SK-N-DZ (cell line): ENCODE results near the gene TTBK2.
"Not testable (repeated sequence)": the region's sequence is repeated elsewhere in the genome, so short reads cannot be mapped to it uniquely, and the experiment has no call there.

Experiments
- DNase-seq: peaks from one replicate; pipeline ENCODE4 v3.0.0-alpha.2; 2015; ENCODE audit warnings: low spot score

The TTBK2 gene

DNA sequence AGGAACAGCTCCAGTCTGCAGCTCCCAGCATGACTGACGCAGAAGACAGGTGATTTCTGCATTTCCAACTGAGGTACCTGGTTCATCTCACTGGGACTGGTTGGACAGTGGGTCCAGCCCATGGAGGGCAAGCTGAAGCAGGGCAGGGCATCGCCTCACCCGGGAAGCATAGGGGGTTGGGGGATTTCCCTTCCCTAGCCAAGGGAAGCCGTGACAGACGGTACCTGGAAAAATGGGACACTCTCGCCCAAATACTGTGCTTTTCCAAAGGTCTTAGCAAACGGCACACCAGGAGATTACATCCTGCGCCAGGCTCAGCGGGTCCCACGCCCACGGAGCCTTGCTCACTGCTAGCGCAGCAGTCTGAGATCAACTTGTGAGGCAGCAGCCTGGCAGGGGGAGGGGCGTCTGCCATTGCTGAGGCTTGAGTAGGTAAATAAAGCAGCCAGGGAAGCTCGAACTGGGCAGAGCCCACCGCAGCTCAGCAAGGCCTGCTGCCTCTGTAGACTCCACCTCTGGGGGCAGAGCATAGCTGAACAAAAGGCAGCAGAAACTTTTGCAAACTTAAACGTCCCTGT lies 156.3 kb downstream of the TTBK2 start:
- DNase-seq, result not testable (repeated sequence)

DNA sequence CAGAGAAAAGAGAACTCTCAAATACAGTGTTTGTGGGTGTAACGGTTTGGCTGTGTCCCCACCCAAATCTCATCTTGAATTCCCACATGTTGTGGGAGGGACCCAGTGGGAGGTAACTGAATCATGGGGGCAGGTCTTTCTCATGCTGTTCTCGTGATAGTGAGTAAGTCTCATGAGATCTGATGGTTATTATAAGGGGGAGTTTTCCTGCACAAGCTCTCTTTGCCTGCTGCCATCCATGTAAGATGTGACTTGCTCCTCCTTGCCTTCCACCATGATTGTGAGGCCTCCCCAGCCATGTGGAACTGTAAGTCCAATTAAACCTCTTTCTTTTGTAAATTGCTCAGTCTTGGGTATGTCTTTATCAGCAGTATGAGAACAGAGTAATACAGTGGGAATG lies 158.8 kb downstream of the TTBK2 start:
- not testable (repeated sequence) for DNase-seq

DNA sequence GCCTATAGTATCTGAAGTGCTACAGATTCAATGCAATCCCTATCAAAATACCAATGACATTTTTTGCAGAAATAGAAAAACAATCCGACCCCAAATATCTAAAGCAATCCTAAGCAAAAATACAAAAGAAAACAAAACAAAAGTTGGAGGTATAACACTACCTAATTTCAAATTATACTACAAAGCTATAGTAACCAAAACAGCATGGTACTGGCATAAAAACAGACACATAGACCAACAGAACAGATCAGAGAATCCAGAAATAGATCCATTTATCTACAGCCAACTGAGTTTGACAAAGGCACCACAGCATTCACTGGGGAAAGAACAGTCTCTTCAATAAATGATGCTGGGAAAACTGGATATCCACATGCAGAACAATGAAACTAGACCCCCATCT lies 159.8 kb downstream of the TTBK2 start:
- DNase-seq, result no peak

DNA sequence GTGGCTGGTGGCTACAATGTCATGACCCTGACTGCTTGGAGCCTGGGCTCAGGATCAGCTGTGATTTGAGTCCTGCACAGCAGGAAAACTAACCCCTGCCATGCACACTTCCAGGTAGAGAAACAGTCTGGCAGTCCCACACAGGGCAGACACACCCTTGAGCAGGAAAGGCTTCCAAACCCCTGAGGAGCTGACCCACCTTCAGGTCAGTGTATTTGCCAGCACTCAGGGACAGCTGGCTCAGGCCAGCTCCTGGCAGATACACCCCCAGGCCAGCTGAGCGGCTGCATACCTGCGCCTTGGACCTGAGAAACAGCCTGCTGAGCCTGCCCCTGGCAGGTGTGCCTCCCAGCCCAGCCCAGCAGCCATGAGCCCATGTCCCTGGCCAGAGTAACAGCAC lies 161.5 kb downstream of the TTBK2 start:
- DNase-seq, result no peak

DNA sequence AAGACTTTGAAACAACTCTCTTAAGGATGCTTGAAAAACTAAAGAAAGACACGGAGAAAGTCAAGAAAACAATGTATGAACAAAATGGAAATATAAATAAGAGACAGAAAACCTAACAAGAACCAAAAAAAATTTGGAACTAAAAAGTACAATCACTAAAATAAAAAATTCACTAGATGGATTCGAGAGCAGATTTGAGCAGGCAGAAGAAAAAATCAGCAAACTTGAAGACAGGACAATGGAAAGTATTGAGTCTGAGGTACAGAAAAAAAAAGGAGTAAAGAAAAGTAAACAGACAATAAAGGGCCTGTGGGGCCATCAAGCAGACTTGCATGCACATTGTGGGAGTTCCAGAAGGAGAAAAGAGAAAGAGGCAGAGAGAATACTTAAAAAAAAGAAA lies 170.3 kb downstream of the TTBK2 start:
- no peak for DNase-seq

DNA sequence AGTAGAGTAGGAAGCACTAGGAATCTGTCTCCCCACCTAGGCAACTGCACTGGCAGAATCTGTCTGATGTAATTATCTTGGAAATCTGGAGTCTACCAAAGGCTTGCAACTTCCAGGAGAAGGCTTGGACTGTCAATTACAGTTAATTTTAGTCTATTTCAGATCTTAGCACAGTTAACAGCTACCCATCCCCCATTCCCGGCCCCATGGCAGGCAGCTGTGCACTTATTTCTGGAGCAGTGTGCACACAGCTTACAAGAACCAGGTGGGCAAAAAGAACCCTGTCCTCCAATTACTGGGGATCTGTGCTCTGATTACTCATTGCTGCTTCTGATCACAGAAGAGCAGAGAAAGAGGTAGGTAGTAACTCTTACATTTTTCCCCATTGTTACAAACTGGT lies 171.3 kb downstream of the TTBK2 start:
- DNase-seq, result peak; percentile 98

DNA sequence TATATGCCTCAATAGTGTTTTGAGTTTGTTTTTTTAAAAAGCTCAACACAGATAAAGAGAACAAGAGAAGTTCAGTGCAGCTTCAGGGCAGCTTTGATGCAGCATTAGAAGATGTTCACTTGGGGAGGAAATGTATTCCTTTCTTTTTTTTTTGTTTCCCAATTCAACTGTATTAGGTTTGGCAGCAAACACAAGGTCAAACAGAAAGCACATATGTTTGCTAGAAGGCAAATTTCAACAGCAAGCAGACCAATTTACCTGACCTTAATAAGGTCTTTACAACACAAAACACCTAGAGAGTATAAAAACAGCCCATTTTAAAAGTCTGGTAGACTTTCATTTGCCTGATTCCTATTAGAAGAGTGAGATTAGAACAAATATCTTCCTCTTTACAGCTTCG lies 176.4 kb downstream of the TTBK2 start:
- DNase-seq, result no peak

DNA sequence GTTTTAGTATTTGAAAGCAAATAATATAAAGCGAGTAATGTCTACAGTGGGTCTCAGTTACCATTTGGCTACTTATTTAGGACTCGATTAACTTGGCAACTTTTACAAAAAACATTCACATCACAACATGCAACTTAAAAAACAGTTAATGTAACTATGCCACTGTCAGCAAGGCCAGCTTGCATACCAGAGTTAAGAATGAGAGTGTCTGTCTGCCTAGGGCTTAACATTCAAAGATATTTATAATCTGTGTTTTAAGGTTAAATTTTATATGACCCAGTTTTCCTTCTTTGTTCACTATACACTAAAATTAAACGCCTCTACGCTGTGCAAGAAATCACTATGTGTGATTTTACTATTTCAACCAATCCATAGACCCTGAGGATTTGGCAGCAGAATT lies 178.4 kb downstream of the TTBK2 start:
- DNase-seq, result no peak

DNA sequence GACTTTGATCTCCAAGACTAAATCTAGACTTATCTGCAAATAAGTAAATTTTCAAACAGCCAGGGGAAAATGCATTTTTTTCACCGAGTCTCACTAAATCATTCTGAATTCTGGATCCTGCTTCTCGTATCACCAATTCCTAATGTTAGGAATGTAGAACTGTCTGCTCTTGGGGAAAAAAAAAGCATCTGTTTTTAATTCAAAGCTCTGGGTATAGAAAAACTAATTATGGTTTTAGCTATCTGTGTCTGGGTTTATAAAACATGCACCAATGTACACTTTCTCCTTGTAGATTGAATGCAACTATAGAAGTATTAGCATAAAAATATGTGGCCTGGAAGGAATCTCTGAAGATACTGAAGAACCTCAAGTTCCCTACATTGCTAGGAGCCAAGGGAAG lies 178.9 kb downstream of the TTBK2 start:
- DNase-seq, result peak; percentile 62

DNA sequence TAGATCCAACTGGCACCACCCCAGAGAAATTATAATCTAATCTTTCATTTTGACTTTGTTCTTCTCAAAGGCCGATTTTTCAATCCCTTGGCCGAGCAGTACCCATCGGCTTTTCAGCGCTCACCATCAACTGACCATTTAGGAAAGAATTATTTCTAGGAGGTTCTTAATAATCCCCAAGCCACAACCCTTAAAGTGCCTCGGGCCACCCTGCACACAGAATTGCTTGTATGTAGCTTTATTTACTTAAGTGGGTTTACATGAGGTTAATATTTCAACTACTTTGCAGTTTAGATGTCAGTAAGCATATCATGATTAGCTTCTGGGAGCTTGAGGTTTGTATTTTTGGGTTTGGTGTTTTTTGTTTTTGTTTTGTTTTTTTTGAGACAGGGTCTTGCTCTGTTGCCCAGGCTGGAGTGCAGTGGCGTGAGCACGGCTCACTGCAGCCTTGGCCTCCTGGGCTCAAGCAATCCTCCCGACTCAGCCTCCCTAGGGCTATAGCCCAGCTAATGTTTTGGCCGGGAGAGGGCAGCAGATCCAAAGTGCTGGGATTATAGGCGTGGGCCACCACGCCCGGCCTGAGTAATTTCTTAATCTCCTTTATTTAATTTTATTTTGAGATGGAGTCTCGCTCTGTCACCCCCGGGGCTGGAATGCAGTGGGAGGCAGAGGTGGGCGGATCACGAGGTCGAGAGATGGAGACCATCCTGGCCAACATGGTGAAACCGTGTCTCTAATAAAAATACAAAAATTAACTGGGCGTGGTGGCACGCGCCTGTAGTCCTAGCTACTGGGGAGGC lies 182.8 kb downstream of the TTBK2 start:
- no peak for DNase-seq

DNA sequence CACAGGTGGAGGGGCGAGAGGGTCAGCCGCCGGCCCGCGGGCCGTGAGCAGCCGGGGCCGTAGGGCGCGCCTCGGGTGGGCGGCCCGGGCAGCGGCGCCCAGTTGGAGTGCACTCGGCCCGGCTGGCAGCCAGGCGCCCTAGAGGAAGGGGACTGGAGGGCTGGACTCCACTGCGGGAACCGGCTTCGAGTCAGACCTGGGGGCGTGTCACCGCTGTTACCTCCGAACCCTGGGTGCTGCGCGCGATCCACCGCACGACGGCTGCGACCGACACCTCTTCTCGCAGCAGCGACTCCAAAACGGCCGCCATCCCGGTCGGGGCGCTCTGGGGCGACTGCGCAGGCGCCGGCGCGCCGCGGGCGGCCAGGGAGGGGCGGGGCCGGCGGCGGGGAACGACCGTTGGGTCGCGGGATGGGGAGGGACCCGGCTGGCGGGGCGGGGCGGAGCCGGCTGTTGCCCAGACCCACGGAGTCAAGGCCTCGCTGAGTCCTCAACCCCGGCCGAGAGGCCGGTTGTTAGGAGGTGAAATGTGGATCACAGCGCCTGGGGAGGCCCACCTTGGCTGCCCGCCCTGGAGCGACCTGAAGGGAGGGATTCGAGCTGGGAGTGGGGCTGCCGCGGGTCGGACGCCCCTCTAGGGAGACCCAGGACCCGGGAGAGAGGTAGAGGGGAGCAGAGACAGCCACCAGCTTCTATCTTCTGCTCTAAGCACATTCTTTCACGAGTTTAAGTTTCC lies 183.6 kb downstream of the TTBK2 start, which contains the start of gene CDAN1:
Gene CDAN1, minus strand, starts transcription at position 336 of the 736 bp plus-strand sequence. Its CDS starts 26 bp downstream, at position 310.
- DNase-seq, result peak; percentile 82

DNA sequence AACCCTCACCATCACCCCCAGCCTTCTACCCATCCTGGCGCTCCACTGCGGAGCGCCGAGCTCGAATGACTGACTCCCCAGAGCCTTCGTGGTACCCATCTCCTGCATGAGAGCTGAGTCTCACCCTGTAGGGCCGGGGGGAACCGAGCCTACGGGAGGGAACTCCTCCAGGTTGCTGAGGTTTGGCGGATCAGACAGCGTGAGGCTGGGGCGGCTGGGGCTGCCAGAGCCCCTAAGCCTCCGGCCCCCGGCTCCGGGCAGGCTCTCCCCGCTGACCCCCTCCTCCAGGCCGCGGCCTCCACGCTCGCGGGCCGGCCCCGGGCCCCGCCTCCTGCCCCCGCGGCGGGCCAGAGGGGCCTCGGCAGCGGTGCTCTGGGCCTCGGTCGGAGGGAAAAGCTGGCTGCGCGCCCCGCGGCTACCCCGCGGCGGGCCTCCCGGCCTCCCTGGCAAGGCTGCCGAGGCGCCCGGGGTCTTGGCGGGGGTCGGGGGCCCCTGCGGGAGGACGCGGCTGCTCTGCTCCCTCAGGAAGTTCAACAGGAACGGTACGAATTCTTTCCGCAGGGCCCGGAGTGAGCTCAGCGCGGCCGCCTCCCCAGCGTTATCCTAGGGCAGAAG lies 184.3 kb downstream of the TTBK2 start:
- DNase-seq, result no peak

DNA sequence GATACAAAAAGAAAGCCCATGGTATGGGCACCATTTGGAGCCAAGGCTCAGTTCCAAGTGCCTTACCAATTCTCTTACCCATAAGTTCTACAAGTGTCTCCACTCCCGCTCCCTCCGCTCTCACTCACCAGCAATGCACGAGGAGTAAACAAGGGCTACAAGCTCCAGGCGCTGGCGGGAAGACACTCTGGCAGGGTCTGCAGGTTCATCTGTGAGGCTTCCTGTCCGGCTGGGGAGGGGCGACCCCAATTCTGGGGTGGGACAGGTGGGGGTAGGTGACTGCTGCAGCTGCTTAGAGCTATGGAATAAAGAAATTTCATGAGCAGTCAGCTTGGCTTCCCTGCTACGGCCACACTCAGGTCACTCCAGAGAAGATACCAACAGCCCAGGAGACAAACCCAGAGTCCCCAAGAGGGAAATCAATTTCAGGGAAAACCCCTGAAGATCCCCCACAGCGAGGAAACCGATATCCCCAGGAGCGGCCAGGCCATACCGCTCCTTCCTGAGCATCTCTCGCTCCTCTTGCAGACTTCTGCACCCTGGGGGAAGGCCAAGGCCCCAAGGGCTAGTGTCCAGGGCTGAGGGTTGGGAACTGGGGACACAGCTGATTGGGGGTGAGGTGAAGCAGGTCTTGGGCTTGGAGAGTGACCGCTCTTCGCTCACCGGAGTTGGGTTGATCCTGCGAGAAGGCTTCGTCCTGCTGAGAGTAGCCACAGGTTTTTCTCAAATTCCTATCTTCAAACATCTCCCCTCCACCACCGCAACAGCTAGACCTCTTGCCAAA lies 185.0 kb downstream of the TTBK2 start:
- no peak for DNase-seq

DNA sequence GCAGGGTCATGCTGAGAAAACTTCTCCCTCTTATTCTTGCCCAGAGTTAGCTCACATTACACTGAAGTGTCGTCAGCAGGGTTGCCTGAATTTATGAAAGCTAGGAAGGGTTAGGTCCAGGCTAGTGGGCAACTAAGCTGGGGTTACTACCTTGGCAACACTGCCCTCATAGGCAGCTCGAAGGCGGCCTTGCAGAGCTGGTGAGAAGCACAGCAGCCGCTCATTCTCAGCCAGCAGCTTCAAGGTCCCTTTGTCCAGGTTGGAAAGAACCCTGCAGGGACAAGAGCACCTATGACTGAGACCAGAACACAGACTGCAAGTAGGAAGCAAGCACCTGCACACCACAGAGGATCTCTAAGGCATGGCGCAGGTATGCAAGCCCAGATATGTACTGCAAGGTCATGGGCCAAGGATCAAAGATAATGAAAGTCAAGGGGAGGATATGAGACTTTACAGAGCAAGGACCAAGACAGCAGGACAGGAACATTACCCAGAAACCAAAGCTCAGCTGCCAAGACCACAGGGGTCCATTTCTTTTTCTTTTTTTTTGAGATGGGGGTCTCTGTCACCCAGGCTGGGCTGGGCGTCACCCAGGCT lies 186.4 kb downstream of the TTBK2 start:
- no peak for DNase-seq

DNA sequence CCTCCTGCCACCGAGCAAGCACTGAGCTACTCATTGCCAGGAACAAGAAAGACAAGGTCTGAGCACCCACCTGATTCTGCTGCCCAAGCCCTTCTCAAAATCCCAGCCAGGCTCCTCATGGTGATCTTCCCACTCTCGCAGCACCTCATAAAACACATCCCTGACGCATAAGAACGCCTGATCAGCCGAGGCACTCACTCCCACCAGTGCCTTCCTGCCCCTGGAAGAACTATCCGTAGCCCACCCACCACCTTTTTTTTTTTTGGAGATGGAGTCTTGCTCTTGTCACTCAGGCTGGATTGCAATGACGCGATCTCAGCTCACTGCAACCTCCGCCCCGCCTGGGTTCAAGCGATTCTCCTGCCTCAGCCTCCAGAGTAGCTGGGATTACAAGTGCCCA lies 187.6 kb downstream of the TTBK2 start:
- no peak for DNase-seq

DNA sequence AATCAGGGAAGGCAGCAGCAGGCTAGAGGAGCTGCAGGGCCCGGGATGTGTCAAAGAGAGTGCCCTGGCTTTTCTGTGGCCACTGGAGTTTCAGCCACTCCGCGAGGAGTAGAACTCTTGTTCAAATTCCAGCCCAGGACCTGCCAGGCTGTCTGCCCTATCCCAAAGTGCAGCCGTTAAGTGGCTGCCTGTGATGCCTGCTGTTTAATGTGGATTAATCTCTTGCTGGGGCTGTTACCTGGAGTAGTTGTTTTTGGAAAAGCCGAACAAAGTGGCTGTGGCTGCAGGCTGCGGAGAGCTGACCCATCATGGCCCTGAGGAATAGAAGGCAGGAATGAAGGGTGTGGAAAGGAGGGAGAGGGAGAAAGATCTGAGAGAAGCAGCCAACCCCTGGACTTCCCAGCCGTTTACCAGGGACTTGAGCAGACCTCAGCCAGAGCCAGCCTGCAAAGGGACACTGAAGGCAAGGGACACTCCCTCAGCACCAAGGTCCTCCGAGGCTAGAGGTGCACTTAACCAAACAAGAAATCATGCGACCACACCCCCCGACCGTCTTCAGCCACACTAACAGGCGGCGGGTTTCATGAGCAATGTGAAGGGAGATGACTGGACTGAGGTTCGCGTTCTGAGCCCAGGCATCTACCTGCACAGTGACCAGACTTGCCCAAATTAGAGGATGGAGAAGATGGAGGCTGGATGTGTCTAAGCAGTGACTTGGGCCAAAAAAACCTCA lies 188.3 kb downstream of the TTBK2 start:
- no peak for DNase-seq

DNA sequence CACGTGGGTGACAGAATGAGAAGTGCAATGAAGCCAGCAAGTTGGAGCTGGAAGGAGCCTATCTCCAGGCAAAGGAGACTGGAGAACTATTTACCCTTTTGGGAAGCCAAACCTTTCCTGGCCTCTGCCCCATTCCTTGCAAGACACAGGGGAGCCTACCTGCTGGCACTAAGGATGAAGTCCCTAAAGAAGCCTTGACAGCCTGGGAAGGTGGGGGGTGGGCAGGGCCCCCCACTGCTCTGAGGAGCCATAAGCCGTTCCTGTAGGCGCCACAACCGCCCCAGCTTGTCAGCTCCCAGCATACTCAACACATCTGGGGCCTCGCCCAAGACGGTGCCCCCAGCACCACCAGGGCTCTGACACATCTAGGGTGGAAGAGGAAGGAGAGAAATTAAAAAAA lies 189.1 kb downstream of the TTBK2 start:
- no peak for DNase-seq

DNA sequence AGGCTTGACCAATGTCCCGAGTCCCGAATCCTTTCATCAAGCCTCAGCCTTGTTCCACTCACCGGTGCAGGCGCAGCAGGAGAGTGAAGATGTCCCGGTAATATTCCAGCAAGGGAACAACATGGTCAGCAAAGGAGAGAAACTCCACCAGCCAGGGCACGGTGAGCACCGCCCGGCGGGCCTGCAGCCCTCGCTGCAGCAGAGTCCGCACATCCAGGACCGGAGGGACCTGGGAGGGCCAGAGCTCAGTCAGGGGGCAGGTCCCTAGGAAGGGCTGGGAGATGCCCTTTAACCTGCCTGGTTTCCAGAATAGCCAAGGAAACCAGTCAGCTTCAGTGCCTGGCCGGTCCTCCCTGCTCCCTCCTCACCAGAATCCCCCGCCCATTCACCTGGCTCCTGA lies 190.0 kb downstream of the TTBK2 start:
- DNase-seq, result no peak

DNA sequence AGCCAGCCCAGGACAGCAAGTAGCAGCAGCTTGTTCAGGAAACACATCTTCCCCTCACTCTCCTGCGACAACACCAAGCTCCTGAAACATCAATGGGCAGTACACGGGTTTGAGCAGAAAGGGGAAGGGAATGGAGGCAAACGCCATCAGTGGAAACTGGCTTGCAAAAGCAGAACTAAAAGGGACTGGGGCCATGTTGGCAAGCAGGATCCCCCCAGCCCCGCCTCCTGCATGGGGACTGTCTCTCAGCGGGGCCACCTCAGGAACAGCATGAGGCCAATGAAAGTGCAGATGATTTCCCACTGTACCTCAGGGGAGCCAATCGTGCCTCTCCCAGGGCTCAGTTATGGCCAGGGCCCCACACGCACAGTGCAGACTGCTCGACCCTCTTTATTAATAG lies 190.4 kb downstream of the TTBK2 start:
- DNase-seq, result no peak

DNA sequence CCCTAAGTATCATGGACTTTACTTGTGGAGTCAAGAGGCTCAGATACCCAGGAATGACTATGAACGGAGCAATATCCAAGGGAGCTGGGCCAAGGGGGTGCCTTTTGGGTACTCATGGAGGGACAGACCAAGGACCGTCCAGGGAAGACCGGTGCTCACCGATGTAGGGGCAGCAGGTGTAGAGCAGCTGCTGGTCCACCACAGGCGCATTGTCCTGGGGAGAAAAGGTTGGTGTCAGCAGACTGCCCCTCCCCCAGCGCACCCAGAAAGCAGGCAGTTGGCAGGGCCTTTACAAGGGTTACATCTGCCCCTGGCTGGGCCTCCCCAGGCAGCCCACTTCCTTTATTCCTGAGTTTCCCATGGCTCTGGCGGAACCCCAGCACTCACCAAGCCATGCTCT lies 191.2 kb downstream of the TTBK2 start:
- no peak for DNase-seq
